ENCODE data around the gene TRRAP.

TRRAP gene

DNA sequence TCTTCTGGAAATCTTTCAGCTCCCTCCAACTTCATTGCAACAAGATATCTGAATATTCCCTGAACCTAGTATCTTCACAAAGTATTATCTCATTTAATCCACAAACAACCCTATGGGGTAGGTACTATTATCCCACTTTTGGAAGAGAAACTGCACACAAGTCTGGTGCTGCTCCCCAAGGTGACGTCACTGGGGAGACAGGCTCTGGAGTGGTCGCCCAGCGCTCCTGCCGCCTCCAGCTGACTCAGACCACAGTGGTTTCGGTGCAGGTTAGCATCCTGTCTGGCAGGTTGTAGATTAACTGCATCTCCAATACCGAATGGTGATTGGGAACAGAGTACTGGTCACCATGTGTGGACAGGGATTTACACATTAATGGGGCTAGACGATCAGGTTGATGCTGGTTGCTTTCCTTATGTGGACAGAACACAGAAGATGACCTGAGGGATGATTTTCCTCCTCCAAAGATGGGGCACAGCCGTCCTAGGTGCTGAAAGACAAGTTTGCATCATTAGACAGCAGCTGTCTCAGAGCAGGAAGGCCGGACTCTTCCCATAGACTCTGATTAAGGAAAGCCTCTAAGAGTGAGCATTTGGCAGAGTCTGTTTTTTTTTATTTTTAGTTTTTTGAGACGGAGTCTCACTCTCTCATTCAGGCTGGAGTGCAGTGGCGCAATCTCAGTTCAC lies 128.6 kb downstream of the TRRAP start:
- no peak for DNase-seq (ENCODE audit: low read depth)

DNA sequence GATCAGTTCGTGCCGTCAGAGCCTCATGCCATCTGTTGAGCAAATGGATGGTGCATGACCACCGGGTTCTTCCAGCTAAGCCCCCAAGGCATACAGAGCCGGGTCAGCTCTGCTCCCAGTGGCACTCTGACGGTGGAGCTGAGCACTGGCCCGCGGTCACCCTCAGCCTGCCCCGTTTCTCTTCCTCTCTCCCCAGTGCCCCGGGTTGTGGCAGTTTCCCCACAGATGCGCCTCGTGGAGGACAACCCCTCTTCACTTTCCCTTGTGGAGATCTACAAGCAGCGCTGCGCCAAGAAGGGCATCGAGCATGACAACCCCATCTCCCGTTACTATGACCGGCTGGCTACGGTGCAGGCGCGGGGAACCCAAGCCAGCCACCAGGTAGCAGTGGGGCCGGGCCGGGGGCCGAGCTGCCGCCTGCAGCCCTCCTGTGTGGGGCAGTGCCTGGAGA lies 129.9 kb downstream of the TRRAP start:
- no peak for DNase-seq (ENCODE audit: low read depth)

DNA sequence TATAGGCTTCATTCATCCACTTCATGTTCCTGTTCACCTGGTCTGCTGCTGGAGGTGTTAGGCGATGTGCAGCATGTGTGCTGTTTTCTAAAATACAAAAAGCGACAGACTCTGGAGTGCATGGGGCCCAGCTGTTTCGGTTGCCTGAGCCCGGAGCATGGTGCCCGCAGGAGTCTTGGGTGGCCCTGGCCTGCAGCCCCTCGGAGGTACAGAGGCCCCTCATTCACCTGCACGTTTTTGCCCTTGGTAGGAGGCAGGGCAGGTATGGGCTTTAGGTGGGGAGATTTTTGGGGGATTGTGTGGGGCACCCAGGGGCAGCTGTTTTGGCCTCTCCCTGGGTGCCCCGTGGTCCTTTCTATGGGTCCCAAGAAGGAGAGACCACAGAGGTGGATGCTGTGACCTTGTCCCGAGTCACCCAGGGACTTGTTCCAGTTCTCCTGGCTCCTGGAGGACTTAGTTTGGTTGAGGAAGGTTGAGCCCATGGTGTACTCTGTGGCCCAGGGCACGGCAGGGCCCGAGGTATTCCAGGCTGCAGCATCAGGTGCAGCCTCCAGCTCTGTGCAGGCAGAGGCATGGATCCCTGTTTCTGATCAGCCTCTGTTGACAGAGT lies 130.7 kb downstream of the TRRAP start:
- DNase-seq (ENCODE audit: low read depth), result no peak

- no peak for DNase-seq (ENCODE audit: low read depth)
These were observed 131.9 kb downstream of the TRRAP start for GRCh38 chr7:99010281-99010680.

- no peak for DNase-seq (ENCODE audit: low read depth)
These were observed 133.0 kb downstream of the TRRAP start for GRCh38 chr7:99011341-99011705.

GRCh38 chr7:99011706-99012404 lies 133.5 kb downstream of the TRRAP start:
- no peak for DNase-seq (ENCODE audit: low read depth)

GRCh38 chr7:99012722-99013121 lies 134.4 kb downstream of the TRRAP start:
- no peak for DNase-seq (ENCODE audit: low read depth)

DNA sequence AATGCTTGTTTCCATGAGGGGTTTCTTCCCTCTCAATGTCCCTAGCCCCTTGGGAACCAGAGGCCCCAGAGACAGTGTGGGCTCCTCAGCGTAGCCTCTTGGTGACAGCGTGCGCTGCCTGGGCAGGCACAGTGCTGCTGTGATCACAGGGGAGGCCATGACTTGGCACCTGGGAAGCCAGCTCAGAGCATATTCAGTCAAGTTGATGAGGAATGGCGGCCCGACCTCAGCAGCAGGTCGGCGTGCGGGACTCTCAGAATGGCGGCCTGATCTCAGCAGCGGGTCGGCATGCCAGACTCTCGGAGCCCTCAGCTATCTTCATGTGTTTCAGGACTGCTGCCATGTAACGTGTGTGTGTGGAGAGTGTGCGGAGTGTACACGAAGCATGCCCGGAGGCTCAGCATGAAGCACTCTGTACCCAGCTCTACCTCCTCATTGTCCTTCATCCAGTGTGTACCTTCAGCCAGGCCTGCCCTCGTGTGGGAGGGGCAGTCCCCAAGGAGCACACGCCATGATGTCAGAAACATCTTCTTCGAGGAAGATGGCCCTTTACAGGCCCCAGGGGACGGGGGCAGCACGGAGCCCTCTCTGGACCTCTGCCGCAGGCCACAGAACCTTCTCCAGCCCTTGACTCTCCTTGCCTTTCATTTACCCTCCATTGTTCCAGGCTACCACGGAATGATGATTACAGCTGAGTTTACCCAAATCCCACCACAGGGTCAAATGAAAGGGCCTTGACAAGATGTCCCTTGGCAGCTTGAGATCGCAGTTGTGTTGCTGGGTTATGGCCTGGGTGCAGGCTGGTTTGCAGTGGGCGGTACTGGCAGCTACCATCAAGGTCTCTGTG lies 135.2 kb downstream of the TRRAP start:
- DNase-seq (ENCODE audit: low read depth), result no peak

DNA sequence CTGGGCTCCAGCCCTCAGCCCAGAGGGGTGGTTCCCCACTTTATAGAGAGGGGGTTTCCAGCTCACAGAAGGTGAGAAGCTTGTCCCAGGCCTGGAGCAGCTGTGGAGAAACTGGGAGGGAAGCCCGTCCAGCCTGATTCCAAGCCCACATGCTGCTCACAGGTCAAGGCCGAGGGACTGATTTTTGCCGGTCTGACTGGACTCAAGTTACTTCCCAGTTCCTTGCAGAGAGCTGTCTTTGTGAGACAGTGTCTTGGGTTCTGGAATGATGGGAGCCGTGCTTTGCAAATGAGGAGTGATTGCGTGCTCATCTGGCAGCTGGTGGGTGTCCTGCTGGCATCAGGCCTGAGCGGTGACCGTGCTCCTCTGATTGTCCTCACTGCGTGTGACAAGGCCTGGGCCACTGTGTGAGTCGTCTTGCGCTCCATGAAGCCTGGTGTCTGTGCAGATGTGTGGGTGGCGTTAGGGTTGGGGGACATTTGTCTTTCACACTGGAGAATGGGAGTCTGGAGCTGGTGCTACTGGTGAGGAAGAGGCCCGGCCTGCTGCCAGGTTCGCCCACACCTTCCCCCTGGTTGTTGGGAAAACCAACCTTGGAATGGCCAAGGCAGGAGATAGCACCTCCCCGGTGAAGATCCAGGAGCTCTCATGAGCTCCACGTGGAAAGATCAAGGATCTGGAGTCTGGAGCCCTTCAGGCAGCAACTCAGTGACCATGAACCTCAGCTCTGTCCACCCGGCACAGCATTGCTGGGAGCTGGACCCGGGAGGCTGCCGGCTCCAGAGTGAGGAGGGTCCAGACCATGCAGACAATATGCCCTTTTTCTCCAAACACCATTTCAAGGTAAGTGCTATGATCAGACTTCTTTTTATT lies 136.0 kb downstream of the TRRAP start:
- no peak for DNase-seq (ENCODE audit: low read depth)

DNA sequence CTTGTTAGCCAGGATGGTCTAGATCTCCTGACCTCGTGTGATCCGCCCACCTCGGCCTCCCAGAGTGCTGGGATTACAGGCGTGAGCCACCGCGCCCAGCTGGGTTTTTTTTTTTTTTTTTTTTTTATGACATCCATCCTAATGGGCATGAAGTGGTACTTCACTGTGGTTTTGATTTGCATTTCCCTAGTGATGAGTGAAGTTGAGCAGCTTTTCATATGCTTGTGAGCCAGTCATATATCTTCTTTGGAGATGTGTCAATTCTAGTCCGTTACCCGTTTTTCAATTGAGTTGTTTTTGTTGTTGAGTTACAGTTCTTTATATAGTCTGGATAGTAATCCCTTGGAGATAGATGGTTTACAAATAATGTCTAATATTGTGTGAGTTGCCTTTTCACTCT lies 137.9 kb downstream of the TRRAP start:
- DNase-seq (ENCODE audit: low read depth), result no peak

DNA sequence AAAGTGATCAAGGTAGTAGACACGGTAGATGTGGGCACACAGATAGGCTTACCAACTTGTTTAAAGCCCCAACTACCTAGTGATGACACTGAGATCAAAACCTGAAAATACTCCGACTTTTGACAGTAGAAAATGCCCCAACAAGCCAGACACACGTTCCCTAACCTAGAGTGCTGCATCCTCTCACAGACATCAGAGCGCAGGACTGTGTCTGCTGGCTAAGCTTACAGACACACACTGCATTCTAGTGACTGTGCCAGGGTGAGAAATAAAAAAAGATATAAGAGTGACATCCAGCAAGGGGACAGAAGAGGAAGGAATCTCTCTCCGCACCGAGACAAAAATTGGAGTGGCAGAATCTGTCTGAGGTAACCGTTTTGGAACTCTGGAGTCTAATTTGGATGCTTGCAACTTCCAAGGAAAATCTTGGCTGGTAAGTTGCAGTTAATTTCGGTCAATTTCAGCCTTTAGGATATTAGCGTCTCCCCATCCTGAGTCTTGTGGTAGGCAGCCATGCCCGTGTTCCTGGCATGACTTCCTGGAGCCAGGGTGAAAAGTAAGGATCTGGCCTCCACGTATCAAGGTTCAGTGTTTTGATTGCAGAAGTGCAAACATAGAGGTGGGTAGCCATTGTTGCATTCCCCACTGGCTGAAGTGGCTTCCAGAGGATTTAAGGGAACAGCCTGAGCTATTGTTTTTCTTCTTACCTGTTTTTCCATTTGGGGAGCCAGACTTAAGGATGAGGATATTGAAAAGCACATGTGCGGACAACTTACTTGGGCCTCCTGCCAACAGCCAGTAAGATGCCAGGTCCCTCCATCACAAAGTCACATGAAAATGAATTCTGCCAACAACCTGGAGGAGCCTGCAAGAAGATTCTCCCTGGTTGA lies 141.4 kb downstream of the TRRAP start:
- no peak for DNase-seq (ENCODE audit: low read depth)

DNA sequence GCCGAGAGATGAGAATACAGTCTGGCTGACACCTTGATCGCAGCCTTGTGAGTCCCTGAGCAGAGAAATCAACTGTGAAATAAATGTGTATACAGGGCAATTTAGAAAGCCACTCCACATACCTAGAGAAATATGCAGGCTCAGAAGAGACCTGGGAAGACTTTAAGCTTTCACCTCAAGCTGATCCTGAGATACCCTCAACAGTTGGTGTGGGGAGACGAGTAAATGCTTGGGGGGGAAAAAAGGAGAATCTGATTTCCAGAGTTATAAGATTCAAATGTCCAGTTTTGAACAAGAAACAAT lies 142.0 kb downstream of the TRRAP start:
- DNase-seq (ENCODE audit: low read depth), result no peak

- no peak for DNase-seq (ENCODE audit: low read depth)
These were observed 143.7 kb downstream of the TRRAP start for GRCh38 chr7:99021941-99022560.

DNA sequence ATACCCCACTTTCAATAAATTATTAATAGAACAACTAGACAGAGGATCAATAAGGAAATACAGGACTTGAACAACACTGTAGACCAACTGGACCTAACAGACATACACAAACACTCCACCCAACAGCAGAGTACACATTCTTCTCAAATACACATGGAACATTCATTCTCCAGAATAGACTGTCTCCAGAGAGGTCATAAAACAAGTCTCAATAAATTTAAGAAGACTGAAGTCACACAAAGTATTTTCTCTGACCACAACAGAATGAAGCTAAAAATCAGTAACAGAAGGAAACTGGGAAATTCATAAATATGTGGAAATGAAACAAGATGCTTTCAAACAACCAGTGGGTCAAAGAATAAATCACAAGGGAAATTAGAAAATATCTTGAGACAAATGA lies 145.7 kb downstream of the TRRAP start:
- no peak for DNase-seq (ENCODE audit: low read depth)

DNA sequence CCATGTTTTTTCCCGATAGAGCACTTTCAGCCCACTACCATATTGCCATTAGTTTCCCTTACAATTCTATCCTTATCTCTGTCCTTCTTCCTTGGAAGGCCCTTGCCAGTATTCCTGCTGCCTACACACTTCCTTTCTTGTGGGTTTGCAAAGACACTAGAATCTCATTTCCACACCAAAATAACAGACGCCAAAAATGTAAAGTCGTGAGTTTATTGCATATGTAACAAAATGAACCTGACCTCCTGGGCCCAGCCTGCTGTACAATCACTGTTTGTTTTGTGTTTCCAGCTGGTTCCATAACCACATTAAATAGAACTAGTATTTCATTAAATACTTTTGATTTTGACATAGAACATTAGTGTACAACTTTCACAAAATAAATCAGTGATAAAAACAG lies 148.9 kb downstream of the TRRAP start:
- DNase-seq (ENCODE audit: low read depth), result no peak

GRCh38 chr7:99027841-99028240 lies 149.5 kb downstream of the TRRAP start:
- no peak for DNase-seq (ENCODE audit: low read depth)

GRCh38 chr7:99028261-99028973 lies 150.1 kb downstream of the TRRAP start:
- DNase-seq (ENCODE audit: low read depth), result no peak

DNA sequence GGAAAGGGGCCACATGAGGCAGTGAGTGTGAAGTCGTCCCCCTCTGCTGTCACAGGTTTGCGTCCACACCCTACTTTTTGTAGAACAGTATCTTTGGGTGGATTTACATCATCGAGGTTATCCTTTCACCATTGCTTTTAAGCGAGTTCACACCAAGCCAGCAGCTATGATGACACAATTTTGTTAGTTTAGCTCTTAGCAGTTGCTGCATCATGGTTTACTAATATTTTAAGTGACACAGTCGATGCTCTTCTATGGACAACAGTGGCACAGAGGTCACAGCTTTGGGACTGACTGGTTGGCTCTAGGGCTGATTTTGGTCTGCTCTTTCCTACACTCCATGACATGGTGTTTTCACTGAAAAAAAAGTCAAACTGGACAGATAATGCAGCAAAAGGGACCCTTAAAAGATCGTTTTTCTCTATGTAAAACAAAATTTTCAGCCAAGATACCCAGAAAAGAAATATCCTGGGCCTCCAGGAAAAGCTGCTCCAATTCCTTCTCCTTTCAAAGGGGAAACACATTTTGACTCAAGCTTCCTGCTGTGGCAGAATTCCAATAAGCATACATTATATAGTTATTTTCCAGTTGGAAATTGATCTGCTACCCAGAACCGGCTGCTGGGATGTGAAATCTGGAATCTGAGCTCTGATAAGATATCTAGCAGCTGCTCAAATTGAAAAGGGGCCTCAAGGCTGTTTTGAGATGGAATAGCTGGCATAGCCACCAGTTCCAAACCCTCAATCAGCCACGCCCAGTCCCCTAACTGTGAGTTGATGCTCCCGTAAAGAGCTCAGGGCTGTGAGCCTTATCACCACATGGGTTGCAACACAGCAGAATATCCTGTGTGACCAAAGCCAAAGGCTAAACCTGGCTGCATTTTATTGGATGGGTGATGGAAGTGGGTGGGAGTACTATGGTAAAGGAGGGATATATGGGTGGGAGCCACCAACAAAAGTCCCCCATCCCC lies 151.4 kb downstream of the TRRAP start:
- peak; percentile 17 for DNase-seq (ENCODE audit: low read depth)

Data from ELR (cell line).